NOMO-1 treated with DMSO at 0.1 percent for 48 hours (cell line): ENCODE data around the gene VPS72.

Source experiments
- DNase-seq: peaks from one replicate; lab custom pipeline; 2025; ENCODE audit not compliant: unreplicated experiment; lab: John Stamatoyannopoulos, UW

The VPS72 gene

DNA sequence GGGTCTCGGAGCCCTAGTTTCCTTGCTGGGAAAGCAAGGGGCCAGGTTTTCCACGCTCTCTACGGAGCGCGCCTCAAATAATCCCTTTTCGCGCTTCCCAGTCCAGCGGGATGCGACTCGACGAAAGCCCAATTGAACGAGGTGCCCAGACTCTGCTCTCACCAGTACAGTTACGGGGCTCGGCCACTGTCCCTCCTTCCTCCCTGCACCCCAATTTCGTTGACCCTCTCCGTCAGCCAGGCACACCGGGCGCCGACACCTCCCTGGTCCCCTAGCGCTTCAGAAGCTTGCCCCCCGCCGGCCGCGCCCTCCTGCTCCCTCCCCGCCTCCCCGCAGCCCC is 44.0 kb downstream of the VPS72 start:
- DNase-seq, result no peak

DNA sequence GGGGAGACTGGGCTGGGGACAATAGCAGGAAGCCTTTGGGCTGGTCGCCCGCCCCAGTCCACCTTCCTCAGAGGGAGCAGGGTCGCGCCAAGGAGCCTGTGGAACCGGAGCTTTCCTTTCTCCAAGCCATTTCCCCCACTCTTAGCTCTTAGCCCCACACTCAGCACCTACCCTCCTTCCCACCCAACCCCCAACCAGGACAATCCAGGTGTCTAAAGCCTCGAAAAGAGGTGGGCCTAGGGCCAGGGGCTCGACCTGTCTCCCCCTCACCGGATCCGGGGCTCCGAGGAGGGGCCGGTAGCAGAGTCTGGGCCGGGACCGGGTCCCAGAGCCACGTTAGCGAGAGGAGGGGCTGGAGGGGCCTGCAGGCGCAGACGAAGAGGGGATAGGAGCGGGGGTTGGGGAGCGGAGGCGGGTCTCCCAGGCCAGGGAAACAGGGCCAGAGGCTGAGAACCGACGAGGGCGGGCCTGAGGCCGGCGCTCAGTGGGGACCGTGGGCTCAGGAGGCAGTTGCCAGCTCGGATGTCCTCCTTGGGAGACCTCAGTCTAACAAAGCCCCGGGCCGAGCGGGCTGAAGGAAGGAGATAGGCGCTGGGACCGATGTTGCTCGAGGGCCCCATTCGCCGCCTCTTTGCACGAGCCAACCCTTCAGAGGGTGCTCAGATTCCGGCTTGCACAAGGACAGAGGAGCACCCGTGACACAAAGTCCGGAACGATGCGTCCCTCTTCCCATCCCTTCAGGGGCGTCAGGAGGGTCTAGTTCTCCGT is 44.5 kb downstream of the VPS72 start:
- no peak for DNase-seq

DNA sequence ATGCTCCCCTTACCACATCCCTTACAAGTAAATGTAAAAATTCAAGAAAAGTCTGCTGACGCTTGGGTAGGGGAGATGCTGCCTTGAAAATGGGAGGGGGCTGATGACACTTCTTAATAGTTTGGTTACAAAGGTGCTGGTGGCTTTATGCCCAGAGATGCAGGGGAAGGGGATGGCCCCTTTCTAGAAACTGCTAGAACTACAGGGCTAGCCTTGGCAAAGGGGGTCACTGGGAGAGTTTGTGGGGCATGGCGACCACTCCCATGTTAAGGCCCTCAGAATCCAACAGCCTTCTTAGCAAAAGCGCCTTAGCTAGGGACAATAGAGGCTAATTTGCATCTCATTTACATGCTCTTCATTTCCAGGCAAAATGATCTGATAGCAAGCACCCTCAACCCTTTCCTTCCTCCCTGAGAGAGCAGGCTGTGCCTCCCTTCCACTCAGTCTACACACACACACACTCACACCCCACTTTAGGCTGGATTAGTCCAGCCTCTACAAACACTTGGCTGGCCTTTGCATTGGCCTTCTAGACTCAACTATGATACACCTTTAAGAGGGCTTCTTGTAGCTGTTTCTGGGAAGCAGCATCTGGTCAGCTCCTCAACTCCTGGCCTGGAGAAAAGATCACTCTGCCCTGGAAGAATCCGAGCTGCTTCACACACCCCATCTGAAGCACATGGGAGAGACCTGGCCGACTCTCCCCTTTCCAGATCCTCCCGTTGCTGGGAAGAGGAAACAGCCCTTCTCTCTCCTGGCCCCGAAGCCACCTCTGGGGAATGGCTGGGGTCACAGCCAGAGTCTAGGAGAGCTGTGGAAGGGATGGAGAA is 45.3 kb downstream of the VPS72 start:
- DNase-seq, result no peak

DNA sequence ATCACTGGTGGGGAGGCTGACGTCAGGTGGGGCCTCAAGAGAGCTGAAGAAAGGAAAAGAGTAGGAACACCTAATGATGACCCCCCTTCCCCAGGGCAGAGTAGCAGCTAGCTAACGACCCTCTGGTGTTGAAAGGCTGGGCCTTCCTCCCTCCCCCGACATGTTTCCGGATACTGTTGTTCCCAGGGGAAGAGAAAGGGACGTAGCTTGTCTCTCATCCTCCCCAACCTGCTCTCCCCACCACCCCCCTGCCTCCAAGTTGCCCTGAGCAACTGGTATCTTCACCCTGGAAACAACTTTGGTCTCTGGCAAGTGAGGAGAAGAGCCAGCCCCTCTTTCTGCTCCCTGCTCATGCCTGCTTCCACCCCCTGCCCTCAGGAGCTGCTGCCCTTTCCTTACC is 46.0 kb downstream of the VPS72 start:
- DNase-seq, result no peak

DNA sequence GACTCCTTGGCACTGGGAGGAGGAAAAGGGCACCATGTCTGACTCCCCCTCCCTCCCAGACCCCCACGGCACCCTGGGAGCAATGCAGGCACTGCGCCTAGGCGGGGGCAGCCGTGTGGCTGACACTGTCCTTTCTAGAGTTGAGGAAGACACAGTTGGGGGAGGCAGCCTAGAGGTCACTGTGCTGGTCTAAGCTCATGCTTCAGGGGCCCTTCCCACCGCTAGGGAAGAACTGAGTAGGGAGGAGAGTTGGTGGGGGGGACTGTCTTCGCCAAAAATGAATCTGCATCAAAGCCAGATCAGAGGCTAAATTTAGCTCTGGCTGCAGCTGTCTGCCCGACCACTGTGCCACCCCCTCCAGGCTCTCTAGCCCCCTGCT is 47.0 kb downstream of the VPS72 start:
- DNase-seq, result no peak

DNA sequence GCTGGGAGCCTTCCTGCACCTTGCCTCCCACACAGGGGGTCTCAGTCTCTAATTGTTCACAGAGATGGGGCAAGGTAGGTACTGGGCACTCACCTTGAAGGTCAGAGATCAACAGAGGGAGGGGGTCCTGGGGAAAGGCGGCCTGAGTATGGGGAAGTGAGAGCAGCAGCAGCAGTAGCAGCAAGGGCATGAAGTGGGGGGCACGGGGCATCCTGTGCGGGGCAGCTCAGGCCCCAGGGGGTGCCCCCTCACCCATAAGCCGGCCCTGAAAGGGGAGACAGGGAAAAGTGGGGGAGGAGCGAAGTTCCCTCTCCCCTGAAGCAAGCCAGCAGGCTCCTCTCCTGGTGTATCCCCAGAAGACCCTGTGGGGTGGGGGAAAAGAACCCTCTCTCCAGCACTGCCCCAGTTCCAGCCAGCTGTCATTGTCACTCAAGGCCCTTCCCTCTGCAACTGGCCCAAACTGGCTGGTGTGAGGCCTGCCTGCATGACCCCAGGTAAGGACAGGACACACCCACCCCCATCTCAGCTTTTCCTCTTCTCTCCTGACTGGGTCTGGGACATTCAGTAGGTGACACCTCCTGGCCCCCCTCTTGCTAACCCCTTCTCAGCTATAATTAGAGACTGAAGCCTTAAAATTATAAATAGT is 47.5 kb downstream of the VPS72 start:
- DNase-seq, result no peak

DNA sequence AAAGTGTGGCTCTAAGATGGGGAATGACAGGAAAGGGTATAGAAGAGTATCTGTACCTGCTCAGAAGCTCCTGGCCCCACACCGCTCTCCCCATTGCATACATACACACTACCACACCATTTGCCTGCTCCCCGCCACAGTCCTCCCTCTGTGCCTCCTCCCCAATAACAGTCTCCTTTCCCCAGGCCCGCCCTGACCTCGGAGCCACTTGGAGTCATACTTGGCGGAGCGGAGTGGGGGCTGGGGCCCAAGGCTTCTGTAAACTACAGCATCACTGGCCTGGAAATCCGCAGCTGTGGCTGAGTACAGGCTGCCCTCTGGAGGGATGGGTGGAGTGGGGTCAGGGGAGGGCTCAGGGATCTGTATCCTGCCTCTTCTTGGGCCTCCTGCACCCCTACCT is 52.2 kb downstream of the VPS72 start:
- no peak for DNase-seq

DNA sequence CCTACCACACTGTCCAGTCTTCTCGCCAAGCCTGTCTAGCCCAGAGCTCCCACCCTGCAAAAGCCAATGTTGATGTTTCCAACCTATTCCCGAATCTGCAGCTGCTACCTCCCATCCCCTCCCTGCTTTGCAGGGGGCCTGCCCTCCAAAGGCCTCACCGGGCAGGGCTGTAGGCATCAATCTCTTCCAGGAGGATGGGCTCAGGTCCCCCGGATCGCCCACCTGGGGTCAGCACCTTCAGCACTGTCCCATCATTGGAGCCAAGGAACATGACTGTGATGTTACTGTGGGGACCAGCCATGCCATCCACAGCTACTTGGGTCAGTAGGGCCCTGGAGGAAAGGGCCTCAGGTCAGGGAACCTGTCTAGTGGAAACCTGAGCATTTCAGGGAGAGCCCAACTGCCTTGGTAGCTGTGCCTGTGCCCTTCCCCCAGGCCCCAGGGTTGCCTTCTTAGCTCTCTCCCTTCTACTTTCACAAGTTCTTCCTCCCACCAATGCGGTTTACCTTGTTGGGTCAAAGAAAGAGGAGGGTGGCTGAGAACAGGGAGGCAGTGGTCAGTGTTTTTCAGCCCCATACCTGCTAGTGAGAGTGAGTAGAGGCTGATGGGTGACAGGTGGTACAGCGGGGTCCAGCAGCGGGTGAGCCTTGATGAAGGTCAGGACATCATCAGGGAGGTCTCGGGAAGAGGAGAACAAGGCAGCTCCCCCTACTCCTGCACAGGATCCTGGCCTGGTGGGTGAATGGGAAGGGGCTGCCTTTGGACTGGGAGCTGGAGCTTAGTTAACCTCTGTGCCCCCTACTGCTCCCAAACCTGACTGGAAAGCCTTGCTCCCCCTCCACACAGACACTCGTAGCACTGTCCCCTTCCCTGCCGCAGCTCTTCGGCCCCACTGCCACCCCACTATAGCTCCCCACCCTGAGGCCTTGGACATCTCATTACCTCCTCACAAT is 54.3 kb downstream of the VPS72 start:
- DNase-seq, result no peak

DNA sequence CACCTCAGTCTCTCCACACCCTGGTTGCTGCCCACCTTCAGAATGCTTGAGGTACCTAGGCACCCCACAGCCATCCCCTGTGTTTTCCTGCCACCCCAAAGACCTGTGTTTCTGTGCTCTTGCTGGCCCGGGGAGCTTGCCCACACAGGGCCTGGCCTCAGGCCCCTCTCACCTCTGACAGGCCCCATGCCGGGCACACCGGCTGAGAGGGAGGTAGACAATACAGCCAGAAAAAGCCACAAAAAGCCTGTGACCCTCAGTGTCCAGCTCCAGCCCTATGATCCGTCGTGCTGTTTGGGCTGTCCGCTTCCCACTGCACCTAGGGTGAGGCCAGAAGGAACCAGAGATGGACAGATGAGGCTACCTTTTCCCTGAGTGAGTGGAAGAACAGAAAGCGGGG is 55.0 kb downstream of the VPS72 start:
- no peak for DNase-seq

DNA sequence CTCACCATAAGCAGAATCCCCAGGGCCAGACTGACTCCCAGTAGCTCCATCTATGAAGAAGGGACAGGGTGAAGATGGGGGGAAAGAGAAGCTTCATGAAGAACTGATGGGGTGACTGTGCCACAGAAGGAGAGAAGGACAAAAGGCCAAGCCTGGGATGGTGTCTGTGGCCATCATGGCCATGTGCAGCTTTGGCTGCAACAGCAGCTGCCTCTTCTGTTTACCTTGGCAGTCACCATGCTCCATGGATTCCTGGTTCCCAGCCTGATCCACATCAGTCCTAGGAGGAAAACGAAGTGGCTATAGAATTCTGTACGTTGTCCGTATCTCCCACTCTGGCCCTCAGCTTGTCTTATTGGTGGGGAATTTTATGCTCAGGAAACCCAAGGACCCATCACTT is 55.6 kb downstream of the VPS72 start:
- no peak for DNase-seq

DNA sequence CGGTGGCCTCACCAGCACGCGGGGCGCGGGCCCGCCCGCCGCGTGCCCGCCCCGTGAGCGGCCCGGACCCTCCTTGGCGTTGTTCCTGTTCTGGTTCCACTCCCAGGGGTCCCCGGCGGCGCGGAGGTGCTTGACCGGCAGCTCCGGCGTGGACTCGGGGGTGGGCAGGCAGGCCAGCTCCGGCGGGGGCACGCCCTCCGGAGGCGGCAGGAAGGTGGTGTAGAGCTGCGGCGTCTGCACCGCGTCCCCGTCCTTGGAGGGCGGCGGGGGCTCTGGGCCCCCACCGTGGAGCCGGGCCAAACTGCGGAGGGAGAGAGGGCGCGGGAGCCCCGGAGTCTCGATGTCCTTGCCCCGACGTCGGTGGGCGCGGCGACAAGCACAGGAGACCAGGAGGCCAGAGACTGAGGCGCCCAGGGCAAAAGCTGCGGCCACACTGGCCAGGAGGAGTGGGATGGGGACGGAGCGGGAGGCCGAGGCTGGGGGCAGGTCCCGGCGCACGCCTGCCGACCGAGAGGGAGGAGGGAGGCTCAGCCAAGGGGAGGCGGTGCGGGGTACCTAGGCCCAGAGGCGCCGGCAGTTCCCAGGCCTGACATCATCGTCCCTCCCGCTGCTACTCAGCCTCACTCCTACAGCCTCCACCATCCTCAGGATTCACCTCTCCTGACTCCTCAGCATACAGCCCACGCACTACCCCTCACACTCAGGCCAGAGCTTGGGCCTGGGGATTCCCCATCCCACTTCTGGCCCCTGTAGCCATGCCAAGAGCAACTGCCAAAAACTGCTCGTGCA is 56.8 kb downstream of the VPS72 start:
- DNase-seq, result no peak

DNA sequence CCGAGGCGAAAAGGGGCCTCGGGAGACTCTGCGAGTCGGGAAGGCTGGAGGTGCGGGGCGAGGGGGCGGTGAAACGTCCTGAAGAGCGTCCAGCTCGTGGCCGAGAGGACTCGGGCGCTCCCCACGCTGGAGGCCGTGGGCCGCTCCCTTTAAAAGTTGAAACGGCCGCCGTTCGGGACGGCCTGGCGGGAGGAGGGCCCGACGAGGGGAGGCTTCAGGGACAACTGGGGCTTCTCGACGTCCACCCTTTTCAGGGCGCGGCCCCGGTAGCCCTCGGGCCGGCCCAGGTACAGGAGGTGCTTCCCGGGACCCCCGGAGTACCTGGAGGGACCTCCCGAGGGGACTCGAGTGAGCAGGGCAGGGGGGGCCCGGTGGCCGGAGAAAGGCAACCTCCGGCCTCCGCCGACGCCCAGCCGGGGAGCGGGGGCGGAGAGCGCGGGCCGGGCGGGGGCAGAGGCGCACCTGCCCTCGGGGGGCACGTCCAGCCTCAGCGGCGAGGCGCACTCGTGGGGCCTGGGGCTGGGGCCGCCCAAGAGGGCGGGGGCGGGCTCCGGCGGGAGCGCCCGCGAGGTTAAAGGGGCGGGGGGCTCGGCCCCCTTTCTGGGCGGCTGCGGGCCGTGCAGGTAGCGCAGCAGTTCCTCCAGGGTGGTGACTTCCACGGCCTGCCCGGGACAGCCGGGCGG is 57.5 kb downstream of the VPS72 start:
- no peak for DNase-seq

DNA sequence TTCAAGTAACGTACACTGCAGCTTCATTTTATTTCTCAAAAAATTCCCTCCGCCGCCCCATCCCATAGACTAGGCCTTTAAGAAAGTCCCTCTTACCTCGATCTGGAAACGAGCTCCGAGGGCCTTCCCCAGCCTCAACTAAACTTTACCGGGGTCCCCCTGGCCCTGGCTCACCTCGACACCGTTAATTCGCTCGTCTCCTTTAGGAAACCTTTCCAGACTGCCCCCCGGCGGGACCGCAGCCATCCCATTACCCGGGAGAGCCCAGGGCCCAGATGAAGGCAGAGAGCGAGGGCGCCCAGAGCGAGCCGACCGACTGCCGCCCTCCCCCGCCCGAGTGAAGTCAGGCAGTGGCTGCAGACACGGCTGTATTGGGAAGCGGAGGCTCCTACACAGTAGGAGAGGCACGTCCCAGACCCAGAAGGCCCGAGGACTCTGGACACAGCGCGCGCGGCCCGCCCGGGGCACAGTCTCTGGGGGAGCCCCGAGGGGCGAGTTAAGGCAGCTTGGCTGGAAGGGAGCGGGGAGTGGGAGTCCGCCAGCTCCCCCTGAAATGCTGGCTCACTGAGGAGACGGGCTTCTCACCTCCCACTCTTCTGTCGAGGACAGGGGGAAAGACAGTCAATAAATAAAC is 58.2 kb downstream of the VPS72 start:
- DNase-seq, result no peak

DNA sequence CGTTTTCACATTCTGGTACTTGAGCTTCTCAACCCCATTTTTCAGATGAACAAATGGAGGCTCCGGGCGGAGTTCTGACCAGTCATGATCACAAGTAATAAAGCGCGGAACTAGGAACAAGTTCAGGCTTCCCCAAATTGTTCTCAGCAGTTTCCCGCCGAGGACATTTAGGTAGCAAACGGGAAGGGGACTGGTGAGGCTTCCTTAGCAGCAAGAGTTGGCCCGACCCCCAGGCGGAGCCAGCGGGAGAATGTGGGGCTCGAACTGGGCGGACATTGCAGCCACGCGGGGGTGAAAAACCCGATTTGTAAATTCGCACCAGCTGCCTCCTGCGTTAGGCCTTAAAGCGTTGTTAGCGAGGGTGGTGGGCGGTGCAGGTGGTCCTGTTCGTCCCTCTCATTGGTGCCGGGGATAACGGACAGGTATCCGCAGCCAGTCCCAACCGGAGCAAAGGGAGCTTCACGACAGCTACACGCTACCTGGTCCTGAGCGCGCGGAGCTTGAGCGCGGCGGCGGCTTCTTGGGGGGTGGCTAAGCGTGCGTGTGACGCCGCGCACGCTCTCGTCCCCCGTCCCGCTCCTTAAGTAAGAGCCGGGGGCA is 58.9 kb downstream of the VPS72 start:
- no peak for DNase-seq

DNA sequence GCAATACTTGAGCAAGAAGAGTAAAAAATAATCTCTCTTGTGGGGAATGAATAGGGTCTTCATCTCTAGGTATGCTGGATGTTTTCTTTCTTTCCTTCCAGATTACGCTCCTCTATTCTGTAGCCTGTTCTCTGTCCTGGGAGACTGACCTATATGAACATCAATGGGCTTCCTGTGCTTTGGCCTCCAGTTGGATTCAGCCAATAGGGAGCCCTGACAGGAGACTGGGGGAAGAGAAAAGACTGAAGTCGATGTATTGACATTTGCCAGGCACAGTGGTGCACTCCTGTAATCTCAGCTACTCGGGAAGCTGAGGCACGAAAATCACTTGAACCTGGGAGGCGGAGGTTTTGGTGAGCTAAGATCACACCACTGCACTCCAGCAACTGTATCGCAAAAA is 61.2 kb downstream of the VPS72 start:
- no peak for DNase-seq
